Hepatocyte (in vitro differentiated cells): ENCODE results near the gene HTT. TPM values are rescaled to one million over a fixed set of nuclear protein-coding genes. Genes with fewer than 3 reads are reported as not detected.

Source experiments
- DNase-seq: peaks from one replicate; pipeline ENCODE4 v3.0.0-alpha.2; 2016; ENCODE audit warnings: low spot score
- H2AFZ ChIP-seq: fragments of 200-600 bp; sonication (generic); 2 replicates; pipeline ENCODE4 v1.6.0; 2016; ENCODE audit warnings: antibody characterized with exemption, mild to moderate bottlenecking
- H3K27ac ChIP-seq: fragments of 200-600 bp; sonication (generic); 2 replicates; pipeline ENCODE4 v1.5.1; 2016; ENCODE audit warnings: mild to moderate bottlenecking
- H3K27me3 ChIP-seq: fragments of 200-600 bp; sonication (generic); 2 replicates; pipeline ENCODE4 v1.6.1; 2016
- H3K36me3 ChIP-seq: fragments of 200-600 bp; sonication (generic); replicated peaks from 2 replicates; pipeline ENCODE4 v1.5.1; 2016; ENCODE audit warnings: low read depth; ENCODE audit not compliant: insufficient read depth
- H3K4me1 ChIP-seq: fragments of 200-600 bp; sonication (generic); 2 replicates; pipeline ENCODE4 v1.5.1; 2016; ENCODE audit warnings: mild to moderate bottlenecking, moderate library complexity; ENCODE audit not compliant: insufficient read depth
- H3K4me2 ChIP-seq: fragments of 200-600 bp; sonication (generic); 2 replicates; pipeline ENCODE4 v1.6.0; 2016
- H3K4me3 ChIP-seq: fragments of 200-600 bp; sonication (generic); 2 replicates; pipeline ENCODE4 v1.5.1; 2016; ENCODE audit warnings: mild to moderate bottlenecking
- H3K79me2 ChIP-seq: fragments of 200-600 bp; sonication (generic); 2 replicates; pipeline ENCODE4 v1.6.0; 2017; ENCODE audit warnings: mild to moderate bottlenecking
- H3K9me2 ChIP-seq: fragments of 200-600 bp; sonication (generic); replicated peaks from 2 replicates; pipeline ENCODE4 v1.6.0; 2017; ENCODE audit warnings: mild to moderate bottlenecking; ENCODE audit not compliant: insufficient read depth
- H3K9me3 ChIP-seq: fragments of 200-600 bp; sonication (generic); 2 replicates; pipeline ENCODE4 v1.5.1; 2016; ENCODE audit warnings: low read depth, mild to moderate bottlenecking
- H4K20me1 ChIP-seq: fragments of 200-600 bp; sonication (generic); 2 replicates; pipeline ENCODE4 v1.6.0; 2016; ENCODE audit warnings: mild to moderate bottlenecking; ENCODE audit not compliant: insufficient read depth, poor library complexity, severe bottlenecking
- EZH2 ChIP-seq: fragments of 200-600 bp; sonication (generic); IDR thresholded peaks from 2 replicates; pipeline ENCODE4 v1.6.1; 2016; ENCODE audit warnings: antibody characterized with exemption, mild to moderate bottlenecking, borderline replicate concordance
- EZH2phosphoT487 ChIP-seq: fragments of 200-600 bp; sonication (generic); IDR thresholded peaks from one replicate; pipeline ENCODE4 v1.6.1; 2018; ENCODE audit warnings: antibody characterized with exemption, mild to moderate bottlenecking, low read depth, moderate library complexity; ENCODE audit not compliant: unreplicated experiment, severe bottlenecking
- WGBS: methylation state at CpG from one replicate; pipeline ENCODE4 v1.1.6; 2016; ENCODE audit warnings: low lambda C conversion rate; ENCODE audit errors: missing lambda C conversion rate; 5-methylcytosine and 5-hydroxymethylcytosine counted together
- polyA plus RNA-seq: library from polyadenylated mRNA; unstranded; fragments of >200 nt; fragmentation: Nextera tagmentation; extraction: Ambion mirVana; gene quantifications from 2 replicates; pipeline ENCODE4 v1.2.1, GENCODE V29; 2016
- total RNA-seq: library from RNA; depleted of rRNA; stranded (reverse); fragments of >200 nt; gene quantifications from 2 replicates; pipeline ENCODE4 v1.2.3, GENCODE V29; 2014
- TF ChIP-seq, protein P1 (sequence below): fragments of 200-600 bp; sonication (generic); IDR thresholded peaks from 2 replicates; pipeline ENCODE4 v1.5.1; 2016; ENCODE audit warnings: antibody characterized with exemption, mild to moderate bottlenecking; ENCODE audit not compliant: poor library complexity

The HTT gene
- total and polyA plus RNA-seq, 2 experiments from 2014 or later = 12.4 to 33.9 TPM

DNA sequence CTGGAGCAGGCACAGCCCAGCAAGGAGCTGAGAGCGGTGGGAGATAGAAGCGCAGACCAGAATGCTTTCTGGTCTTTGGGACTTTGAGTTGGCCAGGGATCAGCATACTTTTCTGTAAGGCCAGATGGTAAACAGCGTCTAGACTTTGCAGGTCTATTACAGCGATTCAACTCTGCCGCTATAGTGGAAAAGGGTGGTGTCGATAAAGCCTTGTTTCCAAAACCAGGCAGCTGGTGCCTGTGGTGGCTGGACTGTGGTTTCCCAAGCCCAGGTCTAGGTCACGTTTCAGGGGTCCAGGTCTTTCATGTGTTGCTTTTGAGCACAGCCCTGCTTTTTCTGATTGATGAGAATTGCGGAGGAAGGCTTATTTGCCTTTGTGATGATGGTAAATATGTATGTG is 40.2 kb upstream of the HTT start:
- WGBS = 93% methylated on average over 8 of the region's 8 CpGs
- no peaks in the 10 kb centered on the region for H3K9me2 ChIP-seq
- H3K27ac ChIP-seq = no peak overlapping the region
- no peak overlapping the region for H3K4me3 ChIP-seq
- no peaks in the 10 kb centered on the region for H3K36me3 ChIP-seq
- no peaks in the 10 kb centered on the region for H3K27me3 ChIP-seq
- H3K9me3 ChIP-seq = no peaks in the 10 kb centered on the region
- no peaks in the 10 kb centered on the region for H3K4me1 ChIP-seq
- no peak overlapping the region for H2AFZ ChIP-seq
- H4K20me1 ChIP-seq = no peaks in the 10 kb centered on the region
- no peak for DNase-seq
- H3K4me2 ChIP-seq = no peak overlapping the region
- H3K79me2 ChIP-seq = no peaks in the 10 kb centered on the region
- TF ChIP-seq EZH2 = no peak
- TF ChIP-seq, protein P1, sequence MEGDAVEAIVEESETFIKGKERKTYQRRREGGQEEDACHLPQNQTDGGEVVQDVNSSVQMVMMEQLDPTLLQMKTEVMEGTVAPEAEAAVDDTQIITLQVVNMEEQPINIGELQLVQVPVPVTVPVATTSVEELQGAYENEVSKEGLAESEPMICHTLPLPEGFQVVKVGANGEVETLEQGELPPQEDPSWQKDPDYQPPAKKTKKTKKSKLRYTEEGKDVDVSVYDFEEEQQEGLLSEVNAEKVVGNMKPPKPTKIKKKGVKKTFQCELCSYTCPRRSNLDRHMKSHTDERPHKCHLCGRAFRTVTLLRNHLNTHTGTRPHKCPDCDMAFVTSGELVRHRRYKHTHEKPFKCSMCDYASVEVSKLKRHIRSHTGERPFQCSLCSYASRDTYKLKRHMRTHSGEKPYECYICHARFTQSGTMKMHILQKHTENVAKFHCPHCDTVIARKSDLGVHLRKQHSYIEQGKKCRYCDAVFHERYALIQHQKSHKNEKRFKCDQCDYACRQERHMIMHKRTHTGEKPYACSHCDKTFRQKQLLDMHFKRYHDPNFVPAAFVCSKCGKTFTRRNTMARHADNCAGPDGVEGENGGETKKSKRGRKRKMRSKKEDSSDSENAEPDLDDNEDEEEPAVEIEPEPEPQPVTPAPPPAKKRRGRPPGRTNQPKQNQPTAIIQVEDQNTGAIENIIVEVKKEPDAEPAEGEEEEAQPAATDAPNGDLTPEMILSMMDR = no peak
- no peak for TF ChIP-seq EZH2phosphoT487

GRCh38 chr4:3035249-3035648 is 39.2 kb upstream of the HTT start:
- TF ChIP-seq, protein P1 = no peak
- TF ChIP-seq EZH2 (no peak), EZH2phosphoT487 (no peak)
- H3K79me2 ChIP-seq = no peaks in the 10 kb centered on the region
- no peak overlapping the region for H3K4me3 ChIP-seq
- H2AFZ ChIP-seq = no peak overlapping the region
- no peaks in the 10 kb centered on the region for H4K20me1 ChIP-seq
- H3K36me3 ChIP-seq = no peaks in the 10 kb centered on the region
- no peaks in the 10 kb centered on the region for H3K4me1 ChIP-seq
- no peaks in the 10 kb centered on the region for H3K9me2 ChIP-seq
- H3K4me2 ChIP-seq = no peak overlapping the region
- H3K27me3 ChIP-seq = no peaks in the 10 kb centered on the region
- no peak overlapping the region for H3K27ac ChIP-seq
- no peak for DNase-seq
- no peaks in the 10 kb centered on the region for H3K9me3 ChIP-seq
- 92% methylated on average over 8 of the region's 8 CpGs for WGBS

DNA sequence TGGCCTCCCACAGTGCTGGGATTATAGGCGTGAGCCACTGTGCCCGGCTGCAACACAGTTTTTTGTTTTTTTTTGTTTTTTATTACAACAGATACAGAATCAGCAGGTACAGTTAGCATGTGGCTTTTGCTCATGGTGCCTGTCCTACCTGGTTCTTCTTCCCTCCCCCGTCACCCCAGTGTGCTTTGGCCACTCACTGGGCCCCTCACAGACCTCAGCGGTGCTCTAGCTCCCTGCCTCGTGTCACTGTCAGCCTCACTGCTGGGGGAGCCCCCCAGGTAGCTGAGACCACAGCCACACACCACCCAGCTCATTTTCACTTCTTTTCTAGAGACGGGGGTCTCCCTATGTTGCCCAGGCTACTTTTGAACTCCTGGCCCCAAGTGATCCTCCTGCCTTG is 38.8 kb upstream of the HTT start:
- Histone ChIP-seq H4K20me1 (no peaks in the 10 kb centered on the region), H3K27ac (no peak overlapping the region), H2AFZ (no peak overlapping the region), H3K27me3 (no peaks in the 10 kb centered on the region), H3K4me3 (no peak overlapping the region), H3K79me2 (no peaks in the 10 kb centered on the region), H3K4me1 (no peaks in the 10 kb centered on the region), H3K36me3 (no peaks in the 10 kb centered on the region), H3K4me2 (no peak overlapping the region), H3K9me2 (no peaks in the 10 kb centered on the region), H3K9me3 (no peaks in the 10 kb centered on the region)
- TF ChIP-seq EZH2phosphoT487 (no peak), EZH2 (no peak)
- TF ChIP-seq, protein P1 = no peak
- 86% methylated on average over 6 of the region's 6 CpGs for WGBS
- DNase-seq = no peak
